HEK293T (cell line): ENCODE data around the gene FCGBP.
"Not testable (repeated sequence)": the region's sequence is repeated elsewhere in the genome, so short reads cannot be mapped to it uniquely, and the experiment has no call there.

ENCODE experiments used
- CTCF ChIA-PET: fragments of 350-600 bp; formaldehyde crosslinking; extraction: SDS; loops from one replicate; lab custom pipeline; 2021; ENCODE audit warnings: antibody characterized with exemption, inconsistent platforms; lab: Yijun Ruan, JAX
- POLR2A ChIA-PET: fragments of 350-600 bp; formaldehyde crosslinking; extraction: SDS; loops from one replicate; lab custom pipeline; 2020; ENCODE audit warnings: antibody characterized with exemption, inconsistent platforms; lab: Yijun Ruan, JAX
- DNase-seq: peaks from one replicate; pipeline ENCODE4 v3.0.0; 2012; ENCODE audit warnings: mixed read lengths; ENCODE audit errors: extremely low spot score
- CTBP1 ChIP-seq: fragments of 450-650 bp; IDR thresholded peaks from 2 replicates; pipeline ENCODE4 v1.6.1; 2016; ENCODE audit warnings: borderline replicate concordance
- ELF4 ChIP-seq: fragments of 450-650 bp; IDR thresholded peaks from 2 replicates; pipeline ENCODE4 v1.6.1; 2017; ENCODE audit warnings: antibody characterized with exemption
- FOXK2 ChIP-seq: fragments of 450-650 bp; IDR thresholded peaks from 2 replicates; pipeline ENCODE4 v1.6.1; 2016; ENCODE audit warnings: mild to moderate bottlenecking
- FOXM1 ChIP-seq: fragments of 450-650 bp; IDR thresholded peaks from 2 replicates; pipeline ENCODE4 v1.6.1; 2017; ENCODE audit warnings: mild to moderate bottlenecking, borderline replicate concordance
- HDGF ChIP-seq: fragments of 450-650 bp; IDR thresholded peaks from 2 replicates; pipeline ENCODE4 v1.6.1; 2017; ENCODE audit warnings: antibody characterized with exemption, borderline replicate concordance
- L3MBTL2 ChIP-seq: fragments of 450-650 bp; conservative IDR thresholded peaks from 2 replicates; pipeline ENCODE4 v1.6.1; 2016; ENCODE audit warnings: mild to moderate bottlenecking
- LEF1 ChIP-seq: fragments of 450-650 bp; IDR thresholded peaks from 2 replicates; pipeline ENCODE4 v1.6.1; 2017; ENCODE audit warnings: mild to moderate bottlenecking, borderline replicate concordance
- NFRKB ChIP-seq: fragments of 450-650 bp; IDR thresholded peaks from 2 replicates; pipeline ENCODE4 v1.6.1; 2016; ENCODE audit warnings: mild to moderate bottlenecking, moderate library complexity
- PKNOX1 ChIP-seq: fragments of 450-650 bp; IDR thresholded peaks from 2 replicates; pipeline ENCODE4 v1.6.1; 2016
- SUZ12 ChIP-seq: fragments of 450-650 bp; IDR thresholded peaks from 2 replicates; pipeline ENCODE4 v1.6.1; 2016; ENCODE audit warnings: mild to moderate bottlenecking
- TARDBP ChIP-seq: fragments of 450-650 bp; IDR thresholded peaks from 2 replicates; pipeline ENCODE4 v1.6.1; 2016
- ZNF384 ChIP-seq: fragments of 450-650 bp; IDR thresholded peaks from 2 replicates; pipeline ENCODE4 v1.6.1; 2016

The FCGBP gene

GRCh38 chr19:39906283-39906682, 28.2 kb downstream of the FCGBP start:
- no peak for TF ChIP-seq SUZ12
- TF ChIP-seq ELF4: no peak
- TF ChIP-seq LEF1: no peak
- TF ChIP-seq NFRKB: no peak
- TF ChIP-seq TARDBP: no peak
- no peak for TF ChIP-seq PKNOX1
- TF ChIP-seq FOXM1: no peak
- TF ChIP-seq CTBP1: no peak
- TF ChIP-seq ZNF384: no peak
- no peak for TF ChIP-seq HDGF
- TF ChIP-seq FOXK2: no peak
- no peak for TF ChIP-seq L3MBTL2
- ChIA-PET CTCF (no interaction called here), POLR2A (no interaction called here)
- no peak for DNase-seq

DNA sequence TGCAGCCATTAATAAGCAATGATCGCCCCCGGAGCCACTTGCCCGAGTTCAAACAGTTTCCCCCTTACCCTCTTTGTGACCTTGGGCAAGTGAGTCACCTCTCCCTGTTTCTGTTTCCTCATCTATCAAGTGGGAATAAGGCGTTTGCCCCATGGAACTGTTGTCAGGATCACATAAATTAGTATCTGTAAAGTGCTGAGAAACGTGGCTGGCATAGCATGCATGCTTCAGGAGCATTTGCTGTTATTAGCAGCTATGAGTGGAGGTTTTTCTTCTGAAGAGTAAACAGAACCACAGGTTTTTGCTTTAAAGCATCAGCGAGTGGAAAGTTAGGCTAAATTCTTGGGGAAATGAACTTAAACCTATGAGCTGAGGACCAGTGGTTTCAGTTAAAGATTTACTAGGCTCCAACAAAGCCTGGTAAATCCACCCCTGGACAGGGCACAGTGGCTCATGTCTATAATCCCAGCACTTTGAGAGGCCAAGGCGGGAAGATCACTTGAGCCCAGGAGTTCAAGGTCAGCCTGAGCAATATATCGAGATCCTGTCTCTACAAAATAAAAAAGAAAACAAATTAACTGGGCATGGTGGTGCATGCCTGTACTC, 30.8 kb downstream of the FCGBP start:
- CTCF ChIA-PET, POLR2A ChIA-PET, DNase-seq: not testable (repeated sequence)

DNA sequence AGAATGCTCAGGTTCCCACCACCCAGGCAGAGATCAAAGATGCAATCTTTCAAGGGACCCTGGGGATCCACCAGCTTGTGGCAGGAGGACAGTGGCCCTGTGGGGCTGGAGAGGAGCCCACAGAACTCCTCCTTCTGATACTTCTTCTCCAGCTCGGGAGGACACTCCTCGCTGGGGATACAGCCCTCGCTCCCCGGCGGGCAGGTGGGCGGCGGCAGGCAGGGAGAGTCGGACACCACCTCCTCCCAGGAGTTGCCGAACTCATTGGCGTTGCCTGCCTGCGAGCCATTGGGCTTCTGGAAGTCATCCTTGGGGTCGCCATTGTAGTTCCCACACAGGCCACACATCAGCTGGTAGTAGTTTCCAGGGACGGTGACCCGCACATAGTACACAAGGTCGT, 32.1 kb downstream of the FCGBP start:
- DNase-seq, CTCF ChIA-PET, POLR2A ChIA-PET: not testable (repeated sequence)

- POLR2A ChIA-PET, CTCF ChIA-PET: not testable (repeated sequence)
Observed at GRCh38 chr19:39901681-39902080, 32.8 kb downstream of the FCGBP start.

GRCh38 chr19:39898858-39899257, 35.6 kb downstream of the FCGBP start:
- POLR2A ChIA-PET, CTCF ChIA-PET, DNase-seq: not testable (repeated sequence)

More at GRCh38 chr19:39901681-39902080, 32.8 kb downstream of the FCGBP start:
- not testable (repeated sequence) for DNase-seq

DNA sequence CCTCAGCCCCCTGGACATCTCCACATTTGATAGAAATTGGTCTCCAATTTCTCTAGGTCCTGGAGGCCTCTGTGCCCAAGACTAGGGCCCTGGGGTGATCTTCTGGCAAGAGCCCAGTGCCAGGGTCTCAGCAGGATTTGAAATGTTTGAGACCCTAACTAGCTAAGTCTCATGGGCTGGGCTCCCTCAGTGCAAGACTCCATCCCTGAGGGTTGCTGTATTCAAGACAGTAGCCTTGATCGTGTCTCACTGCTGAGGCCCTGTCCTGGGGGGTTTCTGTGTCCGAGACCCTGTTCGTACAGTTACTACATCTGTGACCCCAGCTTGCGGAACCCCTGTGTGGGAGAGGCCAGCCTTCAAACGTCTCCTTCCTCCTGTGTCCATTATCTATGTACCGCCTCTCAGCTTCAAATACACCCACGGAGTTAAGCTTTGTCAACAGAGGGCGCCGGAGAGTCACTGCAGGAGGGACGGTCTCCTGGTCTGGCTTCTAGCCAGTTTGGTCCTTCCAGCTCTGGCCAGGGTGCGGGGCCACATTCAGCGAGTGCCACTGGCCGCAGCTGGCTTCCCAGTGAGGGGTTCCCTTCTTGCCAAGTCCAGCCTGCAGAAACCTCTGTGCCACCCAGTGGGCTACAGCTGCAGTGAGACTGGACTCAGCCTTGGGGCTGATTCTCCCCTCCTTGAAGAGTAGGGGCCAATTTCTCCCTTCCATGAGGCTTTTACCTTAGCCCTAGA, 36.8 kb downstream of the FCGBP start:
- POLR2A ChIA-PET, CTCF ChIA-PET, DNase-seq: not testable (repeated sequence)

GRCh38 chr19:39895096-39895495, 39.3 kb downstream of the FCGBP start:
- CTCF ChIA-PET, POLR2A ChIA-PET, DNase-seq: not testable (repeated sequence)

DNA sequence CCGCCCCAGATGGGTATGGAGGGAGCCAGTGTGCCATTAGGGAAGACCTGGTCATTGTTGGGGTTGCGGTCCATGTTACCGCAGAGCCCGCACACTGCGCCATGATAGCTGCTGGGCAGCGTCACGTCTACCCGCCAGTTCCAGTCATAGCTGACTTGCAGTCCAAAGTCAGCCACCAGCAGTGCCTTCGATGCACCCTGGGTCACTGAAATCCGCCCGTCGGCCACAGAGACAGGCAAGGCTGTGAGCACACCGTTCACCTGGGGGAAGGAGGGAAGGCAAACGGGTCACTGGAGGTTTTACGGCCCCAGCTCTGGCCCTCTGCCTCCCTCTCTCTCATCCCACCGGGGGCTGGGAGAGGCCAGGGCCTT, 40.2 kb downstream of the FCGBP start:
- POLR2A ChIA-PET, CTCF ChIA-PET, DNase-seq: not testable (repeated sequence)

DNA sequence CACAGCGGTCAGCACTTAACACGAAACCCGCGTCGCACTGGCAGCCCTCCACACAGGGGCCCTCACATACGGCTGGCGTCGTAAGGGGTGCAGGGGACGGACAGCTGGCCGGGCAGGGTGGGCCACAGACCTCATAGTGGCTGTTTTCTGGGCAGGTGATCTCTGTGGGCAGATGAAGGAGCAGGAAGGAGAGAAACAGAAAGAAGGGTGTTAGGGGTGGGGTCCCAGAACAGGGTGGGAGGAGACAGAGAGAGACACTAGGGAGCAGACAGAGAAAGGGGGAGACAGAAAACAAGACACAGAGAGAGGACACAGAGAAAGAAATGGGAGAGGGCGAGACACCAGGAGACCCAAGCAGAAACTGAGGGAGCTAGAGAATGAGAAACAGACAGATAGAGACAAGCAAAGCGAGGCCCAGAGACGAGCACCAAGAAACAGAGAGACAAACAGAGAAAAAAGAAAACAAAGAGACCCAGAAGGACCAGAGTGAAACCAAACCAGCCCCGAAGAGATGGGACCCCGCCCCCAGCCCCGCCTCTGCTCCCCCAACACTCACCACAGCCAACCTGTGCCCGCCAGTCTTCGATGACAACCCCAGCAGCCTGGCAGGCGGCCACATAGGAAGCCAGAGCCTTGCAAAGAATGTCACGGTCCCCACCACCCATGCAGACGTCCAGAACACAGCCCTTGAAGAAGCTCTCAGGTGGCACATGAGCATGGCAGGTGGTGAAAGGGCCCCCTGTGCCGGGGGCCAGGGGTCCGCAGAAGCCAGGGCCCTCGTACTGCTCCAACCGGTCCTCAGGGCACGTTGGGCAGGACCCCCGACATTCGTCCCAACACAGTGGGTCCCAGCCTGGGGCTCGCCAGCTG, 40.8 kb downstream of the FCGBP start:
- DNase-seq, CTCF ChIA-PET, POLR2A ChIA-PET: not testable (repeated sequence)

DNA sequence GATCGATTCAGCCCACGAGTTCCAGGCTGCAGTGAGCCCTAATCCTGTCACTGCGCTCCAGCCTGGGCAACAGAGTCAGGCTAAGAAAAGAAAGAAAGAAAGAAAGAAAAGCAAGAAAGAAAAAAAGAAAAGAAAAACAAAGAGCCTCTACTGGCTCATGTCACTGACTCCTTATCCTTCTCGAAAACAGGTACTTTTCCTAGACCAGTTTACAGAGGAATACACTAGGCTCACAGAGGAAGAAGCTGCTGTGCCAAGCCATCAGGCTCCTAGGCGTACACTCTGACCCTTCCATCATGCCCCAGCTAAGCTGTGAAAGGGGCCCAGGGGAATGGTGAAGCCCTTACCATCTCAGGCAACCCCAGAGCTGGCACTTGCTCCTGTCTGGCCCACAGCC, 41.9 kb downstream of the FCGBP start:
- POLR2A ChIA-PET, CTCF ChIA-PET, DNase-seq: not testable (repeated sequence)

DNA sequence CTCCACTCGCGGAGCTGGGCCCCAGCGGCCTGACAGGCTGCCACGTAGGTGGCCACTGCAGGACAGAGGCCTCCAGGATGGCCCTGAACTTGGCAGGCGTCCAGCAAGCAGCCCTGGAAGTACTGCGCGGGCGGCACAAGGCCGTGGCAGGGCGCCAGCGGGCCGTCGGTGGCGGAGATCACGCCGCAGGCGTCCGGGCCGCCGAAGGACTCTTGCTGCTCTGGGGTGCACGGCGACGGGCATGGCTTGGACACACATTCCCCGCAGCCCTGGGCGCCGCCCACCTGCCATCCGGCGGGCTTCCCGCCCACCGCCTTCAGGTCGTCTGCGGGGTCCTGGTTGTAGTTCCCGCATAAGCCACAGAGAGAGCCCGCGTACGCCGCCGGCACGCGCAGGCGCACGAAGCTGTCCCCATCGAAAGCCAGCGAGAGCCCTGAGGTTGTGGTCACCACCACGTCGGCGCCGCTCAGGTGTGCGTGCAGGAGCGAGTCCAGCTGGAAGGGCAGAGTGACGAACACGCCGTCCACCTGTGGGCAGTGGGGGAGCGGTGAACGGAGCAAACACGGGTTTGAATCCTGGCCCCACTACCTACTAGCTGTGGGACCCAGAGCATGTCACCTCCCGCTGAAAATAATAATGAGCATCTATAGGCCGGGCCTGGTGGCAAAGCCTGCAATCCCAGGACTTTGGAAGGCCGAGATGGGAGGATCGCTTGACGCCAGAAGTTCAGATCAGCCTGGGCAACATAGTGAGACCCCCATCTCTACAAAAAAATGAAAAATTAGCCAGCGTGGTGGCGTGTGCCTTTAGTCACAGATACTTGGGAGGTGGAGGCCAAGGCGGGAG, 42.6 kb downstream of the FCGBP start:
- DNase-seq, POLR2A ChIA-PET, CTCF ChIA-PET: not testable (repeated sequence)
